HepG2 (cell line): ENCODE measurements around the gene CDC14A. TPM values are rescaled to one million over a fixed set of nuclear protein-coding genes. Genes with fewer than 3 reads are reported as not detected.

Source experiments
- ATAC-seq: fragments of 200-7000 bp; cut with Tn5 transposase; 3 replicates; pipeline ENCODE4 v1.9.1; 2020; ENCODE audit warnings: mild to moderate bottlenecking, moderate library complexity
- BruUV-seq: library from RNA; stranded (reverse); fragments of 400-500 nt; replicated peaks from 2 replicates; lab custom pipeline; 2021; lab: Mats Ljungman, UMichigan
- CTCF ChIA-PET: fragments of 300-600 bp; formaldehyde crosslinking; extraction: SDS; loops from one replicate; lab custom pipeline; 2021; ENCODE audit warnings: low total read pairs, inconsistent platforms, low intra/inter-chr PET ratio; lab: Yijun Ruan, JAX
- POLR2A ChIA-PET: fragments of 350-600 bp; sonication (Branson Sonifier 250); formaldehyde crosslinking; loops from one replicate; lab custom pipeline; 2020; ENCODE audit warnings: antibody characterized with exemption, inconsistent platforms; lab: Yijun Ruan, JAX
- DNase-seq: peaks from one replicate; pipeline ENCODE4 v3.0.0-alpha.2; 2015; ENCODE audit warnings: low spot score
- FAIRE-seq: peaks from 3 replicates; lab custom pipeline; 2011; peaks lifted over from hg19 to GRCh38; lab: Jason Lieb, UNC
- H2AFZ ChIP-seq: one replicate; pipeline ENCODE4 v1.6.1; 2011; ENCODE audit warnings: low read length, inconsistent platforms
- H3K27ac ChIP-seq: fragments of 300-600 bp; 3 replicates; pipeline ENCODE4 v1.8.0; 2011; ENCODE audit warnings: mixed run types, mild to moderate bottlenecking, mixed read lengths, low read length, inconsistent platforms; ENCODE audit not compliant: insufficient read depth; ENCODE audit errors: extremely low read length
- H3K27me3 ChIP-seq, 2 experiments: fragments of 200-600 bp in 1 of 2; 2 replicates in 1 of 2; 3 replicates in 1 of 2; pipeline versions ENCODE4 v1.6.0 to v1.8.0; 2011; ENCODE audit warnings: low read length in 2 of 2, mild to moderate bottlenecking in 2 of 2, moderate library complexity in 2 of 2, inconsistent platforms in 1 of 2; ENCODE audit not compliant: insufficient read depth in 2 of 2, control insufficient read depth in 1 of 2
- H3K36me3 ChIP-seq, 2 experiments: fragments of 200-600 bp in 1 of 2; replicated peaks in 1 of 2; 2 replicates in 1 of 2; 3 replicates in 1 of 2; pipeline versions ENCODE4 v1.5.1 to v1.8.0; 2011; ENCODE audit warnings: low read length in 2 of 2, inconsistent platforms in 1 of 2; ENCODE audit not compliant: insufficient read depth in 2 of 2, control insufficient read depth in 1 of 2
- H3K4me1 ChIP-seq: 2 replicates; pipeline ENCODE4 v1.5.1; 2012; ENCODE audit warnings: low read length, inconsistent platforms; ENCODE audit not compliant: insufficient read depth
- H3K4me2 ChIP-seq: 2 replicates; pipeline ENCODE4 v1.6.0; 2011; ENCODE audit warnings: low read depth, low read length, inconsistent platforms
- H3K4me3 ChIP-seq, 3 experiments: fragments of 200-600 bp in 1 of 3; sonication (generic), shearing (Covaris generic) in 1 of 3; replicated peaks in 1 of 3; 2 replicates each; pipeline ENCODE4 v1.5.1; 2011 to 2016; ENCODE audit warnings: low read length in 3 of 3, inconsistent platforms in 2 of 3, low read depth in 2 of 3, mild to moderate bottlenecking in 2 of 3, control low read depth in 1 of 3, mixed read lengths in 1 of 3; ENCODE audit not compliant: insufficient read depth in 1 of 3
- H3K79me2 ChIP-seq: one replicate; pipeline ENCODE4 v1.6.1; 2011; ENCODE audit warnings: low read length, inconsistent platforms; ENCODE audit not compliant: insufficient read depth
- H3K9ac ChIP-seq: 2 replicates; pipeline ENCODE4 v1.6.0; 2011; ENCODE audit warnings: mild to moderate bottlenecking, low read depth, low read length, inconsistent platforms; ENCODE audit not compliant: insufficient read depth
- H3K9me3 ChIP-seq: 2 replicates; pipeline ENCODE4 v1.5.1; 2012; ENCODE audit warnings: mild to moderate bottlenecking, low read length
- H4K20me1 ChIP-seq: 2 replicates; pipeline ENCODE4 v1.6.0; 2011; ENCODE audit warnings: inconsistent platforms, mild to moderate bottlenecking, low read length, moderate library complexity; ENCODE audit not compliant: insufficient read depth
- ARNTL ChIP-seq: sonication (generic); formaldehyde crosslinking; IDR thresholded peaks from 2 replicates; pipeline ENCODE4 v1.4.0; 2020; ENCODE audit warnings: mild to moderate bottlenecking, missing genetic modification reagents
- CBX2 ChIP-seq, 2 experiments: fragments of 200-600 bp in 1 of 2; sonication (generic); formaldehyde crosslinking in 1 of 2; IDR thresholded peaks; 2 replicates each; pipeline versions ENCODE4 v1.7.0 to v1.8.1; 2018 to 2022; ENCODE audit warnings: low read depth in 2 of 2, low read length in 1 of 2, mild to moderate bottlenecking in 1 of 2, missing genetic modification reagents in 1 of 2
- GATAD1 ChIP-seq: IDR thresholded peaks from 2 replicates; pipeline ENCODE4 v1.6.1; 2016; ENCODE audit warnings: missing genetic modification reagents, missing compliant biosample characterization
- HIVEP1 ChIP-seq: sonication (generic); formaldehyde crosslinking; IDR thresholded peaks from 2 replicates; pipeline ENCODE4 v1.4.0; 2020; ENCODE audit warnings: mild to moderate bottlenecking, missing genetic modification reagents
- HMG20B ChIP-seq: conservative IDR thresholded peaks from 2 replicates; pipeline ENCODE4 v1.6.1; 2016; ENCODE audit warnings: missing genetic modification reagents, missing compliant biosample characterization
- KAT2B ChIP-seq: fragments of 150-350 bp; IDR thresholded peaks from 2 replicates; pipeline ENCODE4 v1.6.1; 2014; ENCODE audit warnings: low read depth, low read length, borderline replicate concordance
- MAF1 ChIP-seq: sonication (generic); formaldehyde crosslinking; IDR thresholded peaks from 2 replicates; pipeline ENCODE4 v1.5.0; 2020; ENCODE audit warnings: missing genetic modification reagents, borderline replicate concordance
- PITX1 ChIP-seq: sonication (generic); formaldehyde crosslinking; IDR thresholded peaks from 2 replicates; pipeline ENCODE4 v1.5.1; 2020; ENCODE audit warnings: mild to moderate bottlenecking, missing genetic modification reagents
- SNAPC4 ChIP-seq: sonication (generic); formaldehyde crosslinking; IDR thresholded peaks from 2 replicates; pipeline ENCODE4 v1.4.0; 2020; ENCODE audit warnings: mild to moderate bottlenecking, missing genetic modification reagents
- ZFP82 ChIP-seq: sonication (generic); formaldehyde crosslinking; IDR thresholded peaks from 2 replicates; pipeline ENCODE4 v1.5.1; 2020; ENCODE audit warnings: mild to moderate bottlenecking, missing genetic modification reagents, borderline replicate concordance
- ZNF644 ChIP-seq: IDR thresholded peaks from 2 replicates; pipeline ENCODE4 v1.6.1; 2016; ENCODE audit warnings: low read depth
- ZNF691 ChIP-seq: sonication (generic); formaldehyde crosslinking; IDR thresholded peaks from 2 replicates; pipeline ENCODE4 v1.4.0; 2020; ENCODE audit warnings: missing genetic modification reagents, low read depth, mild to moderate bottlenecking, borderline replicate concordance
- WGBS: methylation state at CpG from one replicate; pipeline ENCODE4 v1.1.6; 2017; ENCODE audit warnings: low lambda C conversion rate; 5-methylcytosine and 5-hydroxymethylcytosine counted together
- in situ Hi-C: cut with HindIII; loops from 2 replicates; pipeline ENCODE4 v1.10.0; 2017; ENCODE audit warnings: low pct_unique_long_range_greater_than_20kb; ENCODE audit not compliant: extremely low pct_ligation_motif_present
- intact Hi-C: fragments of 100-400 bp; cut with micrococcal nuclease; formaldehyde crosslinking; loops from one replicate; pipeline ENCODE4 v1.10.0; 2022; ENCODE audit not compliant: unreplicated experiment
- polyA plus RNA-seq, 8 experiments: library from polyadenylated mRNA; depleted of rRNA in 3 of 8; stranded (reverse) in 7 of 8; unstranded in 1 of 8; fragments of >200 nt; fragmentation: Illumina TruSeq in 4 of 8; extraction: Trizol in 4 of 8; gene quantifications; 2 replicates each; pipeline versions ENCODE4 v1.2.1 to v1.2.3, GENCODE V29; 2011 to 2016; ENCODE audit warnings: low read depth in 4 of 8, missing spikeins in 1 of 8, mixed read lengths in 1 of 8; ENCODE audit not compliant: insufficient read depth in 1 of 8
- total RNA-seq, 5 experiments: library from RNA; depleted of rRNA; stranded (reverse); fragments of >200 nt; fragmentation: Illumina TruSeq; extraction: Trizol; gene quantifications; 2 replicates each; pipeline ENCODE4 v1.2.3, GENCODE V29; 2016; ENCODE audit warnings: low read depth in 1 of 5

CDC14A gene
- total and polyA plus RNA-seq, 2 of the 13 experiments (the other 11 are each of a cell fraction or from before 2014, with no cell fraction given), result 2.8 to 4.9 TPM

- 0 out of 2 replicates have a peak, but pooled peaks have one; percentile 17 for TF ChIP-seq GATAD1 (CRISPR knock-in tag)
Measured at GRCh38 chr1:100459358-100460114, 107.2 kb downstream of the CDC14A start (continued).

DNA sequence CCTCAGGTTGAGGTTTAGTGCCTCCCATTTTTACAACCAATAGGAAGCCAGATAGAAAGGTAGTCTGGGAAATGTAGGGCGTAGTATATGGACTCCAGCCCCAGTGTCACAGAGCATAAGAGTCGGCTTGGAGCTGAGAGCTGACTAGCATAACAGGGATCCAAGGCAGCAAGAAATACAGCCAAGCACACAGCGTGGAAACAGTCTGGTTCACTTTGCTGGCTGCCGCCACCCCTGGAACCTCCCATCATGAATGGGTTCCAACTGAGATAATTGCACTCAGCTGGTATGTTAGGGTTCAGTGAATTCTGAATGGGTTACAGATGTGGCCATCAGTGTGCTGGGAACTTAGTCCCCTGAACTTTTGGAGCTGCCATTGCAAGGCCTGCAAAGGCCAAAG lies 108.9 kb downstream of the CDC14A start:
- no TSS peak for BruUV-seq
- H3K79me2 ChIP-seq, result no peaks in the 10 kb centered on the region
- H3K9ac ChIP-seq, result no peak overlapping the region
- no peak overlapping the region for H2AFZ ChIP-seq
- TF ChIP-seq ZNF691, result no peak
- no peak for TF ChIP-seq ZFP82 (CRISPR knock-in tag)
- no peak for TF ChIP-seq CBX2 (IDR thresholded peaks at IDR 0.05; ENCODE audit: low read depth, low read length)
- TF ChIP-seq CBX2 (CRISPR knock-in tag; IDR thresholded peaks at IDR 0.05; ENCODE audit: low read depth), result no peak
- TF ChIP-seq MAF1 (CRISPR knock-in tag), result no peak
- TF ChIP-seq SNAPC4 (CRISPR knock-in tag), result no peak
- no peak for TF ChIP-seq HIVEP1
- no peak for TF ChIP-seq ZNF644 (CRISPR knock-in tag)
- no peak for TF ChIP-seq PITX1 (CRISPR knock-in tag)
- TF ChIP-seq ARNTL (CRISPR knock-in tag), result no peak
- TF ChIP-seq HMG20B, result no peak
- TF ChIP-seq KAT2B, result no peak
- TF ChIP-seq, all 625 proteins: peak for 0
- ATAC-seq, result no peak
- Histone ChIP-seq H3K36me3 (no peaks in the 10 kb centered on the region), H3K27me3 (no peaks in the 10 kb centered on the region), H3K4me2 (no peak overlapping the region), H3K27ac (no peak overlapping the region), H4K20me1 (no peaks in the 10 kb centered on the region), H3K9me3 (no peaks in the 10 kb centered on the region), H3K4me1 (peaks cover 10% of the 10 kb centered on the region), H3K4me3 (no peak overlapping the region)
- in situ Hi-C loops, result no loop called here
- ChIA-PET POLR2A (no interaction called here), CTCF (no interaction called here)
- intact Hi-C loops, result loop anchor here (5.0 kb wide), 1 partner anchor 161 kb away; no protein-coding TSS in a partner anchor
- no peak for FAIRE-seq
- no peak for DNase-seq
- 97% methylated on average over 4 of the region's 4 CpGs for WGBS
